NCI-H1048 (cell line): ENCODE data around the gene SCRG1.

ENCODE experiments used
- DNase-seq: peaks from one replicate; lab custom pipeline; 2025; lab: John Stamatoyannopoulos, UW

SCRG1 gene

GRCh38 chr4:173398779-173399415 lies at the start of gene SCRG1:
SCRG1 (minus strand) TSS chr4:173399116; CDS start chr4:173391414, 7,702 bp downstream.
- no peak for DNase-seq

- DNase-seq = no peak
These were observed 49.2 kb upstream of the SCRG1 start for GRCh38 chr4:173448103-173448502.

DNA sequence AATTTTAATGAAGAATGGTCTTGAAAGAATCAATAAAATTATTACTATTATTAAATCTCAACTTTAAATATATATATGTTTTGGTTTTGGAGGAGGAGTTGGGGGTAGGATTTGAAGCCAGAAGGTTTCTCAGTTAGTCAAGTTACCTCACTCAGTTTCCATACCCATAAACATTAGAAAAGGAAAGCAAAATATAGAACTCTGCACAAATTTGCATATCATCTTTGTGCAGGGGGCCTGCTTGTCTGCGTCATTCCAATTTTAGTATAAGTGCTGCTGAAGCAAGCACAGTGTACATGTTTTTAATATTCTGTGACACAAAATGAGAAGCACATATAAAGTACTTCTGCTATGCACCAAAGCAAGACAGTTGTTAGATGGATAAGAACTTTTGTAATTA lies 47.5 kb upstream of the SCRG1 start:
- no peak for DNase-seq

DNA sequence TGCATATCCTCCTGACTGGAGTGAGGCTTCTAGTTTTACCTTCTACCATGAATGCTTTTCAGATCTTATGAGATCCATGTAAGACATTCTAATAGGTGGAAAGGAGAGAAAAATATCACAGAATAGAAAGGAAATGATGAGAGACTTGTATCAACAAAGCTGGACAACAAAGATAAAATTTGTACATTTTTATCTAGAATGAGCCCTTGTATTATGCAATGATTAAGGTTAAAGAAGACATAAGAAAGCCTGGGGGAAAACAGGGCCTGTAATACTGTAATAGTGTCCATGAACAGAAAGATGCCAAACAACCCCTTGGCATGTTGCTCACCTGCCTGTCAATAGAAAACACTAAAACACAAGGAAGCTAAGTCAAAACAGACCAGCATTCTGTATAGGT lies 44.2 kb upstream of the SCRG1 start:
- DNase-seq = no peak

- no peak for DNase-seq
These were observed 43.5 kb upstream of the SCRG1 start for GRCh38 chr4:173442223-173442932.

GRCh38 chr4:173440888-173441287 lies 42.0 kb upstream of the SCRG1 start:
- DNase-seq = no peak

DNA sequence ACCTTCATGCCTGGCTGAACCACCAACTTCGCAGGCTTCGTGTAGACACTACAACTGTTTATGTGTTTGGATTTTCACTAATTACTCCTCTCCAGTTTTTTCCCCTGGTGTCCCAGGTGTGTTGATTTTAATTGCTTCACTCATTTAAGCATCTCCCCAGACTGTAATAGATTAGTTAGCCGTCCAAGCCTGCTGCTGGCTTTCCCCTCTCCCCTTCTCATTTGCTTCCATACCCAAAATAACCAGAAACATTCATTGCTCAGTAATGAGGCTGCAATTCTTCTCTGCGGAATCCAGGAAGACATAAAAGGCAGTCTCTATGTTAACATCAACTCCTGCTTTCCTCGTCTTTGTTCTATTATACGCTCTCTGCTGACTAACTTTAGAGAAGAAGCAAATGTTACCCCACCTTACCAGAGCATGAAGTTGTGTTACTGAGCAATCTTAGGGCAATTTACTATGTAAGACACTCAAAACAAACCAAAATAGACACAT lies 37.9 kb upstream of the SCRG1 start:
- no peak for DNase-seq

- DNase-seq = no peak
These were observed 37.2 kb upstream of the SCRG1 start for GRCh38 chr4:173436149-173436579.

DNA sequence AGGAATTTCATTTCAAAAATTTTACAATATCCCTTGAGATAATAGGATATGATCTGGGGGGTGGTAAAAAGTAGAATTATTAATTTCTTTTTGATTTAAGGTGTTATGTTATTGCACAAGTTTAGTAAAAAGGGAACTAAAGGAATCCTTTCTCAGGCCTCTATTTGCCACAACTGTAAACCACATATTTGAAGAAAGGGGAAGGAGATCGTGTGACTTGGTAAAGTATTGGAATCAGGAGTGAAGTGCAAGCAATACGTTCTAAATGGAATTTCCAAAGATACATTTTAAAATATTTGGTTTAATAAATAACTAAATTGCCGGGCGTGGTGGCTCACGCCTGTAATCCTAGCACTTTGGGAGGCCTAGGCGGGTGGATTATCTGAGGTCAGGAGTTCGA lies 35.3 kb upstream of the SCRG1 start:
- DNase-seq = no peak

GRCh38 chr4:173433447-173433846 lies 34.5 kb upstream of the SCRG1 start:
- no peak for DNase-seq

- DNase-seq = no peak
These were observed 33.5 kb upstream of the SCRG1 start for GRCh38 chr4:173432430-173432829.

GRCh38 chr4:173426064-173426463 lies 27.1 kb upstream of the SCRG1 start:
- DNase-seq = no peak

GRCh38 chr4:173424899-173425805 lies 26.2 kb upstream of the SCRG1 start:
- DNase-seq = no peak

DNA sequence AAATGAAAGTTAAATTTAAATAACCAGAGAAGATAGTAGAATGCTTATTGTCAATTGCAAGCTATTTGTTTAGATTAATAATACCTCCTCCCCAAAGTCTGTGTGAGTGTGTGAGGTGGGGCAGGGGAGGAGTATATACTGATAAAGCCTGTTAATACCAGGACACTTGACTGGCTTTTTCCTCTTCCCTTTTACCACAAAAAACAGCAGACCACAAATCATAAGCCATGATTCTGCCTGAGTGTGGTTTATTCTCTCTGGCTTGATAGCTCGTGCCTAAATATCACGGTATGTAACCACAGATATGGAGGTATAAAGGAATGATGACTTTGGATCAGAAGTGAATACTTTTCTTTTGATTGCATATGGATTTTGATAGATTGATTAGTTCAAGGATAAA lies 21.9 kb upstream of the SCRG1 start:
- DNase-seq = no peak

GRCh38 chr4:173420324-173420752 lies 21.4 kb upstream of the SCRG1 start:
- DNase-seq = no peak

GRCh38 chr4:173418639-173419038 lies 19.7 kb upstream of the SCRG1 start:
- DNase-seq = no peak

- no peak for DNase-seq
These were observed 18.9 kb upstream of the SCRG1 start for GRCh38 chr4:173417833-173418232.

DNA sequence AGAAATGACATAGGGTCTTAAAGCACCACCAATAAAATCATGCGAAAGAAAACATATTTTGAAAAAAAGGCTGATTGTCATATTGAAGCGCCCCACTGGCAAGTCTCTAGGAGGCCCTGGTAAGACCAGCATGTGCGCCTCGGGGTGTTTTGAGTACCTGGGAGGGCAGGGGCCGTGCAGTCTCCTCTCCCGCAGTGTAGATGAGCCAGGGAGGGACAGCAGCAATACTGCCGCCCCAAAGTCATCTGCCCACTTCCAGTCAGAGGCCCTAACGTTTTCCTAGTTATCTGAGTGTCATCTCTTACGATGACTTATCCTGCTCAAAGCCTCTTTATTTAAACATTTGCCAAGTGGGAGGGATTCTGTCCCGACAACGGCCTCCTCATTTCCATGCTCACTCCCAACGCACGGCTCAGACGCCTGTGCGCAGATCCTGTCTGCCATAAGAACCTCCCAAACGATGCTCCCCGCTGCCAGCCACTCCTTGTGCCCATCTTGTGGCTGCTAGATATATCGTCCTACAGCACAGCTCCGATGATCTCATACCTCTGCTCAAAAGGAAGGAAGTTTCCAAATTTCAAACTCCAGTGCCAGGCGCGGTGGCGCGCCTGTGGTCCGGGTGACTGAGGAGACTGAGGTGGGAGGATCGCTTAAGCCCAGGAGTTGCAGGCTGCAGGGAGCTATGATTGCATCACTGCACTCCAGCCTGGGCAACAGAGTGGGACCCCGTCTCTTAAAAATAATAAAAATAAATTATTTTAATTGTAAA lies 17.2 kb upstream of the SCRG1 start:
- no peak for DNase-seq

- no peak for DNase-seq
These were observed 16.2 kb upstream of the SCRG1 start for GRCh38 chr4:173415092-173415491.

- DNase-seq = no peak
These were observed 15.5 kb upstream of the SCRG1 start for GRCh38 chr4:173414456-173414855.

- DNase-seq = no peak
These were observed 14.1 kb upstream of the SCRG1 start for GRCh38 chr4:173413036-173413435.
